OCI-LY7 (cell line): ENCODE results near the gene BAG2. TPM values are rescaled to one million over a fixed set of nuclear protein-coding genes. Genes with fewer than 3 reads are reported as not detected.

ENCODE experiments used
- BruUV-seq: library from RNA; stranded (reverse); fragments of 400-500 nt; replicated peaks from 2 replicates; lab custom pipeline; 2021; lab: Mats Ljungman, UMichigan
- CTCF ChIA-PET: fragments of 300-600 bp; sonication (Branson Sonifier 250); formaldehyde crosslinking; loops from one replicate; lab custom pipeline; 2022; ENCODE audit warnings: antibody characterized with exemption; ENCODE audit not compliant: unreplicated experiment; lab: Charles Lee
- POLR2A ChIA-PET: fragments of 300-600 bp; sonication (Branson Sonifier 250); formaldehyde crosslinking; loops from one replicate; lab custom pipeline; 2022; ENCODE audit warnings: antibody characterized with exemption; lab: Charles Lee
- DNase-seq: peaks from one replicate; pipeline ENCODE4 v3.0.0-alpha.2; 2015; ENCODE audit warnings: low spot score
- H2AFZ ChIP-seq: fragments of 200-600 bp; sonication (generic), shearing (Covaris generic); 2 replicates; pipeline ENCODE4 v1.6.1; 2014; ENCODE audit warnings: mild to moderate bottlenecking, antibody characterized with exemption, low read length, moderate library complexity
- H3K27ac ChIP-seq: fragments of 200-600 bp; sonication (generic); 2 replicates; pipeline ENCODE4 v1.5.1; 2014; ENCODE audit warnings: mixed run types, low read depth, mild to moderate bottlenecking, moderate library complexity, low read length, inconsistent platforms; ENCODE audit not compliant: poor library complexity, severe bottlenecking
- H3K36me3 ChIP-seq: fragments of 200-600 bp; sonication (generic); 2 replicates; pipeline ENCODE4 v1.6.1; 2014; ENCODE audit warnings: mild to moderate bottlenecking, antibody characterized with exemption, low read length, moderate library complexity, mixed read lengths; ENCODE audit not compliant: insufficient read depth
- H3K4me1 ChIP-seq: fragments of 200-600 bp; sonication (generic); 2 replicates; pipeline ENCODE4 v1.5.1; 2014; ENCODE audit warnings: mild to moderate bottlenecking, low read length; ENCODE audit not compliant: insufficient read depth, poor library complexity, severe bottlenecking
- H3K4me2 ChIP-seq: fragments of 200-600 bp; sonication (generic); 2 replicates; pipeline ENCODE4 v1.6.1; 2014; ENCODE audit warnings: mild to moderate bottlenecking, low read length
- H3K4me3 ChIP-seq: fragments of 200-600 bp; sonication (generic); 2 replicates; pipeline ENCODE4 v1.5.1; 2014; ENCODE audit warnings: mild to moderate bottlenecking, low read depth, low read length; ENCODE audit not compliant: poor library complexity, severe bottlenecking
- H3K79me2 ChIP-seq: fragments of 200-600 bp; sonication (generic); 2 replicates; pipeline ENCODE4 v1.6.1; 2016; ENCODE audit warnings: low read depth, mild to moderate bottlenecking, low read length, moderate library complexity, mixed read lengths; ENCODE audit not compliant: insufficient read depth
- H3K9me2 ChIP-seq: fragments of 200-600 bp; sonication (generic); 2 replicates; pipeline ENCODE4 v1.6.1; 2016; ENCODE audit warnings: mild to moderate bottlenecking, low read length, mixed read lengths; ENCODE audit not compliant: insufficient read depth
- H3K9me3 ChIP-seq: fragments of 200-600 bp; sonication (generic); 2 replicates; pipeline ENCODE4 v1.6.1; 2014; ENCODE audit warnings: mild to moderate bottlenecking, mixed run types, low read length, mixed read lengths
- H4K20me1 ChIP-seq: fragments of 200-600 bp; sonication (generic); 2 replicates; pipeline ENCODE4 v1.6.1; 2014; ENCODE audit warnings: mild to moderate bottlenecking, antibody characterized with exemption, low read length, moderate library complexity, mixed read lengths; ENCODE audit not compliant: insufficient read depth
- EZH2phosphoT487 ChIP-seq: fragments of 200-600 bp; sonication (generic); IDR thresholded peaks from 2 replicates; pipeline ENCODE4 v1.6.1; 2018; ENCODE audit warnings: low read depth, borderline replicate concordance, mild to moderate bottlenecking, mixed run types, antibody characterized with exemption, low read length, moderate library complexity, mixed read lengths
- intact Hi-C: fragments of 100-400 bp; cut with micrococcal nuclease; formaldehyde crosslinking; loops from one replicate; pipeline ENCODE4 v1.10.0; 2022; ENCODE audit not compliant: unreplicated experiment
- total RNA-seq, 2 experiments: library from RNA; depleted of rRNA in 1 of 2; stranded (reverse); fragments of >200 nt in 1 of 2; shearing (Covaris generic) in 1 of 2; gene quantifications; 2 replicates each; pipeline ENCODE4 v1.2.3, GENCODE V29; 2014 to 2022
- TF ChIP-seq, protein P1 (sequence below): fragments of 200-600 bp; sonication (generic); conservative IDR thresholded peaks from 2 replicates; pipeline ENCODE4 v1.5.1; 2014; ENCODE audit warnings: mild to moderate bottlenecking, antibody characterized with exemption, low read length, moderate library complexity, mixed read lengths

The BAG2 gene
- total RNA-seq, 2 experiments from 2014 or later: 7.7 to 8.7 TPM

DNA sequence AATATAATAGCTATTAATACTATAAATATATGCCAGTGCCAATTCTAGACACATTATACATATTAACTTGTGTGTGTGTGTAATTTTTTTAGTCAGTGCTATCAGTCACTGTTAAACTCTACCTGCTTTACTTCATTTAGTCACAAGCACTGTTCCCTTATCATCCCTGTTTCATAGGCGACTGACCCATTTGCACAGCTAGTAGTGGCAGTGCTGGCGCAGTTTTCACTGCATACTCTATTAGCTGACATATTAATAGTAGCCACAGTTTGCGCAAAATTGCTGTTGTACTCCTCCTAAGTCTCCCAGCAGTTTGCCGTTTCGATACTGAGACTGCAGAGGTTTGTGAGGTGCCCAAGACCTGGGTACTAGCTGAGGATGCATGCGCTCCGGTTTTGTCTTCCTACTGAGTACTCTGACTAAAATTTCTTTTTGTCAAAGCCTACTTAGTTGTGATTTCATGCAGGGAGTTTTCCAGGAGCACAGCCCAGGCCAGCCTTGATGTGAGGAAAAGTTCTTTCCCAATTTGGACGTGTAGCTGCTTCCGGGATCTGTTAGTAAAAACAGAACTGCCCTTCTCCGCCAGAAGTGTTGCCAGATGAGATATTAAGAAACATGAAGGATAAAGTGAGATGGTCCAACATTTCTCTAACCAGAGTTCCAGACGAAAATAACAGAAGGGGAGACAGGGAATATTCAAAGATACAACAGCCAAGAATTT lies 5.6 kb downstream of the BAG2 start:
- Histone ChIP-seq H3K9me3 (no peaks in the 10 kb centered on the region), H3K36me3 (peaks cover 56% of the 10 kb centered on the region), H3K9me2 (no peaks in the 10 kb centered on the region), H2AFZ (no peak overlapping the region), H3K4me3 (no peak overlapping the region), H4K20me1 (peaks cover 22% of the 10 kb centered on the region), H3K4me2 (no peak overlapping the region), H3K79me2 (peaks cover 86% of the 10 kb centered on the region), H3K4me1 (peaks cover 12% of the 10 kb centered on the region), H3K27ac (no peak overlapping the region)
- ChIA-PET CTCF (no interaction called here), POLR2A (interaction anchor here (0.7 to 1.0 kb wide), 3 partner anchors 12 to 38 kb away, joined by 3 to 4 read pairs (median 3); no protein-coding TSS in a partner anchor)
- no peak for DNase-seq
- BruUV-seq: no TSS peak
- intact Hi-C loops: no loop called here
- TF ChIP-seq, protein P1, sequence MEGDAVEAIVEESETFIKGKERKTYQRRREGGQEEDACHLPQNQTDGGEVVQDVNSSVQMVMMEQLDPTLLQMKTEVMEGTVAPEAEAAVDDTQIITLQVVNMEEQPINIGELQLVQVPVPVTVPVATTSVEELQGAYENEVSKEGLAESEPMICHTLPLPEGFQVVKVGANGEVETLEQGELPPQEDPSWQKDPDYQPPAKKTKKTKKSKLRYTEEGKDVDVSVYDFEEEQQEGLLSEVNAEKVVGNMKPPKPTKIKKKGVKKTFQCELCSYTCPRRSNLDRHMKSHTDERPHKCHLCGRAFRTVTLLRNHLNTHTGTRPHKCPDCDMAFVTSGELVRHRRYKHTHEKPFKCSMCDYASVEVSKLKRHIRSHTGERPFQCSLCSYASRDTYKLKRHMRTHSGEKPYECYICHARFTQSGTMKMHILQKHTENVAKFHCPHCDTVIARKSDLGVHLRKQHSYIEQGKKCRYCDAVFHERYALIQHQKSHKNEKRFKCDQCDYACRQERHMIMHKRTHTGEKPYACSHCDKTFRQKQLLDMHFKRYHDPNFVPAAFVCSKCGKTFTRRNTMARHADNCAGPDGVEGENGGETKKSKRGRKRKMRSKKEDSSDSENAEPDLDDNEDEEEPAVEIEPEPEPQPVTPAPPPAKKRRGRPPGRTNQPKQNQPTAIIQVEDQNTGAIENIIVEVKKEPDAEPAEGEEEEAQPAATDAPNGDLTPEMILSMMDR: no peak
- no peak for TF ChIP-seq EZH2phosphoT487

DNA sequence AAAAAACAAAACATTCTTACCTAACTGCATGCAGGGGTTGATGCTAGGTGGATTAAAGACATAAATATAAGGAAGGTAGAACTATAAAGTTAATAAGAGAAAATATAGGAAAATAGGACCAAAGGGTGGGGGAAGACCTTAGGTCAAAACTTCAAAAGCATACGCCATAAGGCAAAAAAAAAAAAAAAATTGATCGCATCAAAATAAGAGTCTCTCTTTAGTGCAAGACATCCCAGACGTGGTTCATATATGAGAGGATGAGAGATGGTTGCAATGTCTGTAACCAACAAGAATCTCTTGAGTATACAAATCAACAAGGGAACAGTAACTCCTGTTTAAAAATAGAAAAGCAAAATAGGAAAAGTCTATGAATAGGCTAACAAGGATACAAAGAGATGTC lies 8.5 kb downstream of the BAG2 start:
- CTCF ChIA-PET: no interaction called here
- peaks cover 57% of the 10 kb centered on the region for H3K79me2 ChIP-seq

More for the DNA sequence above, 8.5 kb downstream of the BAG2 start:
- Histone ChIP-seq H3K4me2 (no peak overlapping the region), H3K4me3 (no peak overlapping the region), H3K9me2 (no peaks in the 10 kb centered on the region), H3K9me3 (no peaks in the 10 kb centered on the region), H2AFZ (no peak overlapping the region), H4K20me1 (peaks cover 11% of the 10 kb centered on the region; the same call in 1 of the 2 replicates), H3K4me1 (no peaks in the 10 kb centered on the region), H3K36me3 (peaks cover 72% of the 10 kb centered on the region), H3K27ac (no peak overlapping the region)
- TF ChIP-seq, protein P1: no peak
- no peak for TF ChIP-seq EZH2phosphoT487
- BruUV-seq: no TSS peak
- intact Hi-C loops: no loop called here
- no peak for DNase-seq
- POLR2A ChIA-PET: no interaction called here
